ENCODE measurements around the gene GLE1.
A peak's percentile ranks its signal among the peaks of the same experiment; 100 is the strongest.
"Not testable (repeated sequence)": the region's sequence is repeated elsewhere in the genome, so short reads cannot be mapped to it uniquely, and the experiment has no call there.

Gene GLE1

GRCh38 chr9:128497824-128498610 lies 6.5 kb upstream of the GLE1 start:
- DNase-seq: no peak

DNA sequence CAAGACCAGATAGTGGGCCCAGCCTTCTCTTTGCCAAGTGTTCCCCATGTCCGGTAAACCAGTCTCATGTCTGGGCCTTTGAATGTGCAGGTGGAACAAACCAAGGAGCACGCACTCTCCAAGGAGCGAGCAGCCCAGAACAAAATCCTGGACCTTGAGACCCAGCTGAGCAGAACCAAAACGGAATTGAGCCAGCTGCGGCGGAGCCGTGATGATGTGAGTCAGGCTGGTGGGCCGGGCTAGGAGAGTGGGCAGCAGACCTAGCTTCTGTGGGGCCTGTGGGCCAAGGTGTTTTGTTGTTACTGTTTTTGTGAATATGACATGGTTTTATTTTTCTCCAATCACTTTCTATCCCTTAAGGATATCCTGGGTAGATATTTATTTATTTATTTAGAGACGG lies 5.6 kb upstream of the GLE1 start:
- DNase-seq: no peak

- no peak for DNase-seq
These were observed 4.6 kb upstream of the GLE1 start for GRCh38 chr9:128499920-128500319.

DNA sequence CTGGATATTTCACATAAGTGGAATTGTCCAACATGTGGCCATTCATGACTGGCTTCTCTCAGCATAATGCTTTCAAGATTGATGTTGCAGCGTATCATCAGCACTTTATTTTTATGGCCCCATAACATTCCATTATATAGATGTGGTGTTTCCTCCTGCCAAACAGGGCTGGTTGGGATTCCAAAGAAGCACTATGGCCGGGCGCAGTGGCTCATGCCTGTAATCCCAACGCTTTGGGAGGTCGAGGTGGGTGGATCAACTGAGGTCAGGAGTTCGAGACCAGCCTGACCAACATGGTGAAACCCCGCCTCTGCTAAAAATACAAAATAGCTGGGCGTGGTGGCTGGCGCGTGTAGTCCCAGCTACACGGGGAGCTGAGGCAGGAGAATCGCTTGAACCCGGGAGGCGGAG lies 1.1 kb upstream of the GLE1 start:
- peak; percentile 83 for DNase-seq

DNA sequence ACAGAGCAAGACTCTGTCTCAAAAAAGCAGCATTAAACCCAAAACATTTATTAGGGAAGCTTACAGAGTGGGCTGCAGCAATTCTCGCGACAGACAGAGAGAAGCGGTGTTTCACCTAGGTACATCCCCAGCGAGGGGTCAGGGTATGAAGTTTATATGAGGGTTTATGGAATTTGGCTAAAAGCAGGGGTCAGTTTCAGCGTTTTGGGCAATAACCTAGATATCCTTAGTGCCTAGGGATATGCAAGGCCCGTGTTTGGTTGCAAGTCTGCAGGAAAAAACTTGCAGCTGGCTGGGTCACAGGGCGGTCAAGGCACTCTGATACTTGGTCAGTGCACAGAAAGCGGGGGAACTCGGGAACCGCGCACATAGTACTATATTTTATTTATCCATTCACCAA lies 649 bp upstream of the GLE1 start:
- no peak for DNase-seq

DNA sequence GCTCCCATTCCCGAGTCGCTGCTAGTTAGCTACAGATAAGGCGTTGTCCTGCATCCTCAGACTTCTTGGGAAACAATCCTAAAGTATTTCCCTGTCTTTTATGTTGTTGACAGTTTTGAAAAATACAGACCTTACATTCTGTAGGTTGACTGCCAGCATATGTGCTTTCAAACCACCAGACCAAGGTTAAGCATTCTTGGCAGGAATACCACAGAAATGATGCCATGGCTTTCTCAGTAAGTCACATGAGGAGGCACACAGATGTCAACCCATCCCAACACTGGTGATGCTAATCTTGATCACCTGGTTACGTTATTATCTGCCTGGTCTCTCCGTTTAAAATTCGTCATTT lies 871 bp downstream of the GLE1 start:
- peak; percentile 35 for DNase-seq

- not testable (repeated sequence) for DNase-seq
These were observed 1.4 kb downstream of the GLE1 start for GRCh38 chr9:128505906-128506305.

DNA sequence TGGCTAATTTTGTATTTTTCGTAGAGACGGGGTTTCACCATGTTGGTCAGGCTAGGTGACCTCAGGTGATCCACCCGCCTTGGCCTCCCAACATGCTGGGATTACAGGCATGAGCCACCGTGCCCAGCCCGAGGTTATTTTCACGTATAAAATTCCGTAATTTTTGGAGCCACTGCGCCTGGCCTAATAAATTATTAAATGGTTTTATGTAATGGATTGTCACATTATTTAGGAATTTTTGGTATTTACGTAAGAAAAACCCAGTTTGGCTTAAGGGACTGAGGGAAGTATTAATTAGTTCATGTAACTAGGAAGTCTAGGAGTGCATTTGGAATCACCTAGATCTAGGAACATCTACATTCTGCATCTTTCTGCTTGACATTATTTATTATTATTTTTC lies 8.3 kb downstream of the GLE1 start:
- DNase-seq: no peak

GRCh38 chr9:128521956-128522355 lies 17.4 kb downstream of the GLE1 start:
- DNase-seq: no peak

DNA sequence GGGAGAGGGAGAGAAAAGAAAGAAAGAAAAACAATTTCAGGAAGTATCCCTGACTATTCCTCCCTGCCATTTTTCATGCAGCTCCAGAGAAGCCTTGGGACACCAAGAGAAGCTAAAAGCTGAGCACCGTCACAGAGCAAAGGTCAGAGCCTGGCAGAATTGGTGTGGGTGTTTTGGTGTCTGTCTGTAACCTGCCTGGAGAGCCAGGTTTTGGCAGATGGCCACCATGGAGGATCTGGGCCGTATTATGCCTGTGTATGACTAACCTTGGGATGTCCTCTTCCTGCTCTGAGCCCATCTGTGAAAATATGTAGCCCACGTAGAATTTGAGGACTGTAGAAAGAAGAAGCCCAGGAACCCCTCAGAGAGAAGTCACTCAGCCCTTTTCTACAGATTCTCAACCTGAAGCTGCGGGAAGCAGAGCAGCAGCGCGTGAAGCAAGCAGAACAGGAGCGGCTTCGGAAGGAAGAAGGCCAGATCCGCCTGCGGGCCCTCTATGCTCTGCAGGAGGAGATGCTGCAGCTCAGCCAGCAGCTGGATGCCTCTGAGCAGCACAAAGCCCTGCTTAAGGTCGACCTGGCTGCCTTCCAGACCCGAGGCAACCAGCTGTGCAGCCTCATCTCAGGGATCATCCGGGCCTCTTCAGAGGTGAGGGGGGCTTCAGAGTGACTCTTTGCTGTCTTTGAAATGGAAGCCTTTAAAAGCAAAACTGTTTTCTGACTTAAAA lies 18.8 kb downstream of the GLE1 start:
- peak; percentile 59 for DNase-seq

- no peak for DNase-seq
These were observed 22.2 kb downstream of the GLE1 start for GRCh38 chr9:128526720-128527119.

- peak; percentile 2 for DNase-seq
These were observed 24.1 kb downstream of the GLE1 start for GRCh38 chr9:128528445-128529160.

DNA sequence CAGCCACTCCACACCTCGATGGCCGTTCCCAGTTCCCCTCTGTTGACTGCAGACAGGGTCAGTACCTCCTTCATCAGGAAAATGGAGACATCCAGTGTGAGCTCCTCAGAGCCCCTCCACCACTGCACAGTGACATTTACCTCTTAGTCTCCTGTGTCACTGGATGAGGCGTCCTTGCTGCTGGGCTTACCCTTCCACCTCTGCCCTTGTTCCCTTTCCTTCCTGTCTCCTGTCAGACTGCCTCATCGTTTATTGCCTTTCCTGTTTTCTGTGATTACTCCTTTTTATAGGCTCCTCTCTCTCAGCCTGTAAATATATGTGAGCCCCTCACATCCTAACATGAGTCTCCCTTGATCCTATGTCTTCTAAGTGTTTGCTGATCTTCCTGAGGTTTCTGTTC lies 24.7 kb downstream of the GLE1 start:
- DNase-seq: no peak

- no peak for DNase-seq
These were observed 28.1 kb downstream of the GLE1 start for GRCh38 chr9:128532581-128532980.

DNA sequence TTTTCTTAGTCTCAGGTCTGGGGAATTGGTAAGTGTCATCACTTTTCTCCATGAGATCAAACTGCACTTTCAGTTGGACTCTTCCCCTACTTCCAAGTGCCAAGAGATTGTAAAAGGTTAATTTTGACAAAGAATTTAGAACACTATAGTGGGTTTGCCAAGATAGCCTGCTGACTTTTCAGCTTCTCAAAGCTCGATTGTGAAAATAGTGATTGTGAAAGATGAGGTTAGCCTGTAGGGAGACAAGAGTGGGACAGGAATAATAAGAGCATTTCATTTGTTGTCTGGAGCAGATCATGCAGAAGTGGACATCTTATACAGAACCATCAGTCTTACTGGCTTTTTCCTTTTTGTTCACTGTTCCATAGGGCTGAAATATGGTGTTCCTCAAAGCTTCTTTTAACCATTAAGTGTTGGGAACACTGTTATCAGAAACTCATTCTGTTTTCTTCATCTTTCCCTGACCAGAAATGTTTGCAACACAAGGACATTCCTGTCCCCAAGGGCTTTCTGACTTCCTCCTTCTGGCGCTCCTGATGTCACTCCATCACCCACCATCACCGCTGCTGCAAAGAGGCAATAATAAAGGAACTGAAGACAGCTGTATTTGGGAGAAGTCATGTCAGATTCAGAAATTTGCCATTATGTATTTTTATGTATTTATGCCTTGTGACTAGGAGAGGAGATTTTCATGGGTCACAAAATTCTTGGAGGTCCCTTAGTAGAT lies 36.3 kb downstream of the GLE1 start:
- no peak for DNase-seq

DNA sequence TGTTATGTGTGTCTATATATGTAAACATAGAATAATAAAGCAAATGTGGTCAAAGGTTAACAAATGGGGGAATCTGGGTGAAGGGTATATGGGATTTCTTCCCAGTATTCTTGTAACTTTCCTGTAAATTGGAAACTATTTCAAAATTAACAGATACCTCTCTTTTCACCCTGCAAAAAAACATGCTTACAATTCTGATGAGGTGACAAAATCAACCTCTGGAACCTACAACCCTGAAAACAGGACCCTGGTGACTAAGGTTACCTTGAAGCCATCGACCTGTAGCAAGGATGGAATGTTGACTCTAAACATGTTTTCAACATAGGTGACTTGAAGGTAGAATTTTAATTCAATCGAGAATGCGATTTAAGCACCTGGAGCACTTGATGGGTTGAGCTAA lies 42.0 kb downstream of the GLE1 start:
- DNase-seq: no peak

DNA sequence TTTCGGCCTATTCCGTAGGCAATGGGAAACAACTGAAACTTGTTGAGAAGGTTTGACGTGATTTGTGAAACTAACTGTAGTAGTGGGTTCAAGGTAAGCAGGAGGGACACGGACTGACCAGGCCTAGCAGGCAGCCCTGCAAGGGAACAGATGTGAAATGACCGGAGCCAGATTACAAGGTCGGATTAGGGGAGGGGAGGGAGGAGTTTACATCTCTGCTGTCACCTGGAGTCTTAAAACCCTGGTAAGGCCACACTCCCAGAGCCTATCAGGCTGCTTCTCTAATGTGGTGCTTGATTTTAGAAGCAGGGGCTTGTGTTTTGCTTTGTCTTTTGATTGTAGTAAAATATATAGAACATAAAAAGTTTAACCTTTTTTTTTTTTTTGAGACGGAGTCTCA lies 44.4 kb downstream of the GLE1 start:
- DNase-seq: no peak

GRCh38 chr9:128550226-128550625 lies 45.7 kb downstream of the GLE1 start:
- DNase-seq: no peak

- DNase-seq: peak; percentile 41
These were observed 46.5 kb downstream of the GLE1 start for GRCh38 chr9:128550770-128551656.

GRCh38 chr9:128551657-128552152 lies 47.2 kb downstream of the GLE1 start:
- no peak for DNase-seq

DNA sequence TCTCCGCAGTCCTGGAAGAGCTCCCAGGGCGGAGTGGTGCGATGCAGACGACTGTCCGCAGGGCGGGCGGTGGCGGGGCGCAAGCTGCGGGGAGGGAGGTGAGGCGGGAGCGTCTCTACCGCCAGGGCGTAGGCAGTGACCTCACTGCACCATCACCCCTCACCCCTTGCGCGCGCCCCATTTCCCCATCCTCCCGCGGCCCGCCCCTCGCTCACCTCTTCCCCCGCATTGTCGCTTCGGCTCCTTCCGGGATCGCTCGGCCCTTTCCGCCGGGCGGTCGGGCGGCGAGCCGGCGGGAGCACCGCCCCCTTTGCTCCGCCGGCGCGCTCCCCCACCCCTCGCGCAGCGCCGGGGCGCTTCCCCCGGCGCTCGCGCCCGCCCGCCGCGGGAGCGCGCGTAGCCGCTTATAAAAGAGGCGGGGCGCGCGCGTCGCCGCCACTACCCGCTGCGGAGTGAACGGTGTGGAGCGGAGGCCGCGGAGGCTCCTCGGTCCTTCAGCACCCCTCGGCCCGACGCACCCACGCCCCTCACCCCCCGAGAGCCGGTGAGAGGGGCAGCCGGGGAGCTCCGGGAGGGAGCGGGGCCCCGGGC lies 47.7 kb downstream of the GLE1 start, which contains the start of gene SPTAN1:
Gene SPTAN1, plus strand, starts transcription at position 435 of the 591 bp plus-strand sequence. CDS start 14,154 bp downstream, outside the sequence.
- DNase-seq: peak; percentile 87

Measured in fibroblast of upper back skin (primary cell).